HCT116 (cell line): ENCODE results near the gene ARRDC2. TPM values are rescaled to one million over a fixed set of nuclear protein-coding genes. Genes with fewer than 3 reads are reported as not detected.
A peak's percentile ranks its signal among the peaks of the same experiment; 100 is the strongest.

Experiments used
- ATAC-seq: fragments of 200-7000 bp; cut with Tn5 transposase; 2 replicates; pipeline ENCODE4 v1.9.1; 2020; ENCODE audit warnings: mild to moderate bottlenecking, moderate library complexity
- BruUV-seq: library from RNA; stranded (reverse); fragments of 400-500 nt; replicated peaks from 2 replicates; lab custom pipeline; 2021; lab: Mats Ljungman, UMichigan
- CTCF ChIA-PET: fragments of 300-600 bp; sonication (Branson Sonifier 250); formaldehyde crosslinking; loops from one replicate; lab custom pipeline; 2021; ENCODE audit warnings: antibody characterized with exemption; lab: Charles Lee
- POLR2A ChIA-PET: fragments of 300-600, 350-600 bp; sonication (Branson Sonifier 250); formaldehyde crosslinking; loops from one replicate; lab custom pipeline; 2021; ENCODE audit warnings: antibody characterized with exemption; lab: Charles Lee
- RAD21 ChIA-PET, 2 experiments: fragments of 300-600 bp; sonication (Branson Sonifier 250); formaldehyde crosslinking; loops; one replicate each; lab custom pipeline; 2023; ENCODE audit warnings: low total read pairs in 2 of 2; ENCODE audit not compliant: uncharacterized antibody in 2 of 2, unreplicated experiment in 2 of 2, low non-redundant PET in 1 of 2; lab: Charles Lee
- DNase-seq: peaks from one replicate; pipeline ENCODE4 v3.0.0-alpha.2; 2010; ENCODE audit warnings: low read depth, low spot score
- H2AFZ ChIP-seq: fragments of 200-600 bp; shearing (Covaris generic), sonication (generic); 2 replicates; pipeline ENCODE4 v1.6.1; 2017; ENCODE audit warnings: low read depth, mixed run types, mixed read lengths, antibody characterized with exemption, low read length; ENCODE audit not compliant: poor library complexity, severe bottlenecking
- H3K27ac ChIP-seq: 2 replicates; pipeline ENCODE4 v1.5.1; 2012; ENCODE audit warnings: low read depth, low read length
- H3K27me3 ChIP-seq: fragments of 200-600 bp; sonication (generic); 2 replicates; pipeline ENCODE4 v1.6.1; 2016; ENCODE audit warnings: mixed run types, low read length, mixed read lengths; ENCODE audit not compliant: insufficient read depth
- H3K36me3 ChIP-seq, 2 experiments: fragments of 200-500 bp in 1 of 2; fragments of 200-600 bp in 1 of 2; sonication (Bioruptor generic) in 1 of 2; sonication (generic) in 1 of 2; 2 replicates each; pipeline versions ENCODE4 v1.5.1 to v1.6.1; 2014 to 2016; ENCODE audit warnings: low read length in 2 of 2, inconsistent platforms in 1 of 2, mixed read lengths in 1 of 2, mixed run types in 1 of 2; ENCODE audit not compliant: insufficient read depth in 2 of 2, control insufficient read depth in 1 of 2
- H3K4me1 ChIP-seq, 2 experiments: fragments of 200-600 bp in 1 of 2; sonication (generic) in 1 of 2; 2 replicates each; pipeline versions ENCODE4 v1.5.1 to v1.6.1; 2012 to 2017; ENCODE audit warnings: low read length in 2 of 2, inconsistent platforms in 1 of 2, mild to moderate bottlenecking in 1 of 2, mixed read lengths in 1 of 2, mixed run types in 1 of 2, moderate library complexity in 1 of 2; ENCODE audit not compliant: insufficient read depth in 2 of 2, control insufficient read depth in 1 of 2
- H3K4me2 ChIP-seq: fragments of 200-600 bp; sonication (generic); 2 replicates; pipeline ENCODE4 v1.6.1; 2017; ENCODE audit warnings: mixed run types, low read length, mixed read lengths
- H3K4me3 ChIP-seq, 2 experiments: fragments of 200-600 bp in 1 of 2; sonication (generic) in 1 of 2; replicated peaks in 1 of 2; 2 replicates each; pipeline ENCODE4 v1.5.1; 2011 to 2016; ENCODE audit warnings: low read length in 2 of 2, control low read depth in 1 of 2, low read depth in 1 of 2, mild to moderate bottlenecking in 1 of 2, mixed read lengths in 1 of 2, mixed run types in 1 of 2
- H3K79me2 ChIP-seq: fragments of 200-600 bp; sonication (generic); 2 replicates; pipeline ENCODE4 v1.6.1; 2017; ENCODE audit warnings: mild to moderate bottlenecking, mixed run types, low read length, moderate library complexity, mixed read lengths; ENCODE audit not compliant: insufficient read depth
- H3K9ac ChIP-seq: fragments of 200-600 bp; sonication (generic); 2 replicates; pipeline ENCODE4 v1.6.1; 2016; ENCODE audit warnings: low read length, mixed read lengths
- H3K9me2 ChIP-seq: fragments of 200-600 bp; sonication (generic), shearing (Covaris generic); 2 replicates; pipeline ENCODE4 v1.6.1; 2017; ENCODE audit warnings: mixed run types, mild to moderate bottlenecking, moderate library complexity; ENCODE audit not compliant: insufficient read depth
- H3K9me3 ChIP-seq, 2 experiments: fragments of 200-500 bp in 1 of 2; fragments of 200-600 bp in 1 of 2; sonication (Bioruptor generic) in 1 of 2; sonication (generic) in 1 of 2; 2 replicates each; pipeline ENCODE4 v1.6.1; 2014 to 2017; ENCODE audit warnings: low read length in 2 of 2, mixed read lengths in 2 of 2, inconsistent platforms in 1 of 2, low read depth in 1 of 2, mild to moderate bottlenecking in 1 of 2, mixed run types in 1 of 2, moderate library complexity in 1 of 2; ENCODE audit not compliant: control insufficient read depth in 1 of 2, insufficient read depth in 1 of 2
- H4K20me1 ChIP-seq: fragments of 200-600 bp; sonication (generic), shearing (Covaris generic); 2 replicates; pipeline ENCODE4 v1.6.1; 2017; ENCODE audit warnings: mixed run types, mild to moderate bottlenecking, moderate library complexity; ENCODE audit not compliant: insufficient read depth
- CEBPB ChIP-seq: IDR thresholded peaks from 2 replicates; pipeline ENCODE4 v1.6.1; 2012; ENCODE audit warnings: low read depth
- ELF1 ChIP-seq: IDR thresholded peaks from 2 replicates; pipeline ENCODE4 v1.6.1; 2012; ENCODE audit warnings: low read depth, borderline replicate concordance
- EZH2 ChIP-seq: fragments of 200-600 bp; sonication (generic); IDR thresholded peaks from 2 replicates; pipeline ENCODE4 v1.6.1; 2017; ENCODE audit warnings: antibody characterized with exemption, mixed run types
- EZH2phosphoT487 ChIP-seq: fragments of 200-600 bp; IDR thresholded peaks from 2 replicates; pipeline ENCODE4 v1.6.1; 2018; ENCODE audit warnings: antibody characterized with exemption, borderline replicate concordance
- FOSL1 ChIP-seq: IDR thresholded peaks from 2 replicates; pipeline ENCODE4 v1.6.1; 2012; ENCODE audit warnings: low read depth
- JUND ChIP-seq: IDR thresholded peaks from 2 replicates; pipeline ENCODE4 v1.6.1; 2012
- RAD21 ChIP-seq: IDR thresholded peaks from 2 replicates; pipeline ENCODE4 v1.6.1; 2012; ENCODE audit warnings: low read depth, mild to moderate bottlenecking
- SIN3A ChIP-seq: IDR thresholded peaks from 2 replicates; pipeline ENCODE4 v1.6.1; 2012; ENCODE audit warnings: low read depth
- TCF7L2 ChIP-seq: IDR thresholded peaks from 2 replicates; pipeline ENCODE4 v1.7.0; 2011; ENCODE audit warnings: borderline replicate concordance, inconsistent platforms; ENCODE audit not compliant: insufficient read depth, insufficient read length; ENCODE audit errors: extremely low read depth
- ZFX ChIP-seq: fragments of 450-650 bp; IDR thresholded peaks from 2 replicates; pipeline ENCODE4 v1.6.1; 2017
- ZNF274 ChIP-seq: fragments of 200-500 bp; sonication (Bioruptor generic); IDR thresholded peaks from 2 replicates; pipeline ENCODE4 v1.6.1; 2014; ENCODE audit warnings: mild to moderate bottlenecking, low read depth, low read length, inconsistent platforms
- intact Hi-C: fragments of 100-400 bp; cut with micrococcal nuclease; formaldehyde crosslinking; loops from 2 replicates; pipeline ENCODE4 v1.10.0; 2022
- total RNA-seq: library from RNA; stranded (reverse); gene quantifications from one replicate; pipeline ENCODE4 v1.2.1, GENCODE V29; 2021; ENCODE audit not compliant: unreplicated experiment
- TF ChIP-seq, protein P1 (sequence below): IDR thresholded peaks from 2 replicates; pipeline ENCODE4 v1.6.1; 2011; ENCODE audit warnings: mild to moderate bottlenecking, low read length, moderate library complexity; ENCODE audit not compliant: insufficient replicate concordance; ENCODE audit errors: extremely low read depth
- TF ChIP-seq, protein P2 (sequence below), 3 experiments: fragments of 200-600 bp in 1 of 3; sonication (generic) in 1 of 3; IDR thresholded peaks in 2 of 3; conservative IDR thresholded peaks in 1 of 3; 2 replicates each; pipeline ENCODE4 v1.5.1; 2012 to 2017; ENCODE audit warnings: low read depth in 2 of 3, low read length in 2 of 3, antibody characterized with exemption in 1 of 3, borderline replicate concordance in 1 of 3, control low read depth in 1 of 3, mild to moderate bottlenecking in 1 of 3, mixed read lengths in 1 of 3, mixed run types in 1 of 3, moderate library complexity in 1 of 3; ENCODE audit not compliant: insufficient read depth in 1 of 3
- TF ChIP-seq, protein P3 (sequence below): IDR thresholded peaks from 2 replicates; pipeline ENCODE4 v1.6.1; 2012; ENCODE audit warnings: low read depth
- TF ChIP-seq, protein P4 (sequence below): IDR thresholded peaks from 2 replicates; pipeline ENCODE4 v1.6.1; 2012
- TF ChIP-seq, protein P5 (sequence below): IDR thresholded peaks from 2 replicates; pipeline ENCODE4 v1.6.1; 2012

ARRDC2 gene
- total RNA-seq, 1 experiment from 2014 or later, result 36.5 TPM

DNA sequence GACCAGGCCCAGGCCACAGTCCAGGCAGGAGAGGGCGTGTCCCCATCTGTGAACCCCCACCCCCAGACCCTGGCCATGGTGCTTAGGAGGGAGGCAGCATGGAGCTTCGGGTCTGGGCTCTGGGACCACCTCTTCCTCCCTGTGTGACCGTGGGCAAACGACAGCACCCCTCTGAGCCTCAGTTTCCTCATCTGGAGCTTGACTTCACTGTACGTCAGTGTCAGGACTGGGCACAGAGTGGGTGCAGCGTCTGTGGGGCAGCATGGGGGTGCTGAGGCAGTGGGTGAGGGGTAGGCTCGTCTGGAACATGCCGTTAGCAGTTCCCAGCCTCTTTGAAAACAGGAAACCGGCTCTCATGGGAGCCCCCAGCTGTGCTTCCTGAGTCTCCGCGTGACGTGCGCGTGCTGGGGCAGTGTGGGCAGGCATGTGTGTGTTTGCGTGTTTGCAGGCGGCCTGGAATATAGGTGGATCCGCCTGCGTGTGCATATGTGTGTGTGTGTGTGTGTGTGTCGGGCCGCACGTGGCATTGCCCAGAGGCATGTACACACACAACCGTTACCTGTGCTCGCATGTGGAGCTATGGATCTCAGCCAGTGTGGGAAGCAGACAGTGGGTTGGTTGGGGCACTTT, 15.8 kb downstream of the ARRDC2 start:
- H3K9me2 ChIP-seq, result no peaks in the 10 kb centered on the region
- ATAC-seq (no peak), DNase-seq (no peak)
- ChIA-PET RAD21 (no interaction called here), CTCF (no interaction called here), POLR2A (no interaction called here)
- no peaks in the 10 kb centered on the region for H3K9me3 ChIP-seq
- peaks cover 29 to 45% of the 10 kb centered on the region in 2 experiments for H3K4me1 ChIP-seq
- peak overlapping the region; percentile 89 for H3K4me2 ChIP-seq
- no peaks in the 10 kb centered on the region for H3K27me3 ChIP-seq
- peak overlapping the region; percentile 66; the same call in 1 of the 2 replicates for H3K27ac ChIP-seq
- no peaks in the 10 kb centered on the region for H4K20me1 ChIP-seq
- H3K79me2 ChIP-seq, result peaks cover 13% of the 10 kb centered on the region
- no peaks in the 10 kb centered on the region for H3K36me3 ChIP-seq
- H3K9ac ChIP-seq, result 0 out of 2 replicates have a peak overlapping the region, but pooled peaks have one; percentile 79
- intact Hi-C loops, result no loop called here
- H2AFZ ChIP-seq, result no peak overlapping the region
- BruUV-seq, result no TSS peak
- H3K4me3 ChIP-seq, result peak overlapping the region in 1 of 2 experiments; percentile 87; a peak in 1 of 4 replicates
- no peak for TF ChIP-seq JUND
- TF ChIP-seq, protein P1, sequence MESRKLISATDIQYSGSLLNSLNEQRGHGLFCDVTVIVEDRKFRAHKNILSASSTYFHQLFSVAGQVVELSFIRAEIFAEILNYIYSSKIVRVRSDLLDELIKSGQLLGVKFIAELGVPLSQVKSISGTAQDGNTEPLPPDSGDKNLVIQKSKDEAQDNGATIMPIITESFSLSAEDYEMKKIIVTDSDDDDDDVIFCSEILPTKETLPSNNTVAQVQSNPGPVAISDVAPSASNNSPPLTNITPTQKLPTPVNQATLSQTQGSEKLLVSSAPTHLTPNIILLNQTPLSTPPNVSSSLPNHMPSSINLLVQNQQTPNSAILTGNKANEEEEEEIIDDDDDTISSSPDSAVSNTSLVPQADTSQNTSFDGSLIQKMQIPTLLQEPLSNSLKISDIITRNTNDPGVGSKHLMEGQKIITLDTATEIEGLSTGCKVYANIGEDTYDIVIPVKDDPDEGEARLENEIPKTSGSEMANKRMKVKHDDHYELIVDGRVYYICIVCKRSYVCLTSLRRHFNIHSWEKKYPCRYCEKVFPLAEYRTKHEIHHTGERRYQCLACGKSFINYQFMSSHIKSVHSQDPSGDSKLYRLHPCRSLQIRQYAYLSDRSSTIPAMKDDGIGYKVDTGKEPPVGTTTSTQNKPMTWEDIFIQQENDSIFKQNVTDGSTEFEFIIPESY, result no peak
- no peak for TF ChIP-seq SIN3A
- TF ChIP-seq, protein P2, sequence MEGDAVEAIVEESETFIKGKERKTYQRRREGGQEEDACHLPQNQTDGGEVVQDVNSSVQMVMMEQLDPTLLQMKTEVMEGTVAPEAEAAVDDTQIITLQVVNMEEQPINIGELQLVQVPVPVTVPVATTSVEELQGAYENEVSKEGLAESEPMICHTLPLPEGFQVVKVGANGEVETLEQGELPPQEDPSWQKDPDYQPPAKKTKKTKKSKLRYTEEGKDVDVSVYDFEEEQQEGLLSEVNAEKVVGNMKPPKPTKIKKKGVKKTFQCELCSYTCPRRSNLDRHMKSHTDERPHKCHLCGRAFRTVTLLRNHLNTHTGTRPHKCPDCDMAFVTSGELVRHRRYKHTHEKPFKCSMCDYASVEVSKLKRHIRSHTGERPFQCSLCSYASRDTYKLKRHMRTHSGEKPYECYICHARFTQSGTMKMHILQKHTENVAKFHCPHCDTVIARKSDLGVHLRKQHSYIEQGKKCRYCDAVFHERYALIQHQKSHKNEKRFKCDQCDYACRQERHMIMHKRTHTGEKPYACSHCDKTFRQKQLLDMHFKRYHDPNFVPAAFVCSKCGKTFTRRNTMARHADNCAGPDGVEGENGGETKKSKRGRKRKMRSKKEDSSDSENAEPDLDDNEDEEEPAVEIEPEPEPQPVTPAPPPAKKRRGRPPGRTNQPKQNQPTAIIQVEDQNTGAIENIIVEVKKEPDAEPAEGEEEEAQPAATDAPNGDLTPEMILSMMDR (IDR thresholded peaks at IDR 0.05 in 2 of 3, conservative IDR thresholded peaks at IDR 0.05 in 1 of 3; ENCODE audit: borderline replicate concordance in 1 of 3, insufficient read depth in 1 of 3, low read depth in 2 of 3, low read length in 2 of 3), result no peak
- TF ChIP-seq EZH2phosphoT487, result no peak
- TF ChIP-seq EZH2, result no peak
- TF ChIP-seq ZFX, result no peak
- no peak for TF ChIP-seq CEBPB
- TF ChIP-seq, protein P3, sequence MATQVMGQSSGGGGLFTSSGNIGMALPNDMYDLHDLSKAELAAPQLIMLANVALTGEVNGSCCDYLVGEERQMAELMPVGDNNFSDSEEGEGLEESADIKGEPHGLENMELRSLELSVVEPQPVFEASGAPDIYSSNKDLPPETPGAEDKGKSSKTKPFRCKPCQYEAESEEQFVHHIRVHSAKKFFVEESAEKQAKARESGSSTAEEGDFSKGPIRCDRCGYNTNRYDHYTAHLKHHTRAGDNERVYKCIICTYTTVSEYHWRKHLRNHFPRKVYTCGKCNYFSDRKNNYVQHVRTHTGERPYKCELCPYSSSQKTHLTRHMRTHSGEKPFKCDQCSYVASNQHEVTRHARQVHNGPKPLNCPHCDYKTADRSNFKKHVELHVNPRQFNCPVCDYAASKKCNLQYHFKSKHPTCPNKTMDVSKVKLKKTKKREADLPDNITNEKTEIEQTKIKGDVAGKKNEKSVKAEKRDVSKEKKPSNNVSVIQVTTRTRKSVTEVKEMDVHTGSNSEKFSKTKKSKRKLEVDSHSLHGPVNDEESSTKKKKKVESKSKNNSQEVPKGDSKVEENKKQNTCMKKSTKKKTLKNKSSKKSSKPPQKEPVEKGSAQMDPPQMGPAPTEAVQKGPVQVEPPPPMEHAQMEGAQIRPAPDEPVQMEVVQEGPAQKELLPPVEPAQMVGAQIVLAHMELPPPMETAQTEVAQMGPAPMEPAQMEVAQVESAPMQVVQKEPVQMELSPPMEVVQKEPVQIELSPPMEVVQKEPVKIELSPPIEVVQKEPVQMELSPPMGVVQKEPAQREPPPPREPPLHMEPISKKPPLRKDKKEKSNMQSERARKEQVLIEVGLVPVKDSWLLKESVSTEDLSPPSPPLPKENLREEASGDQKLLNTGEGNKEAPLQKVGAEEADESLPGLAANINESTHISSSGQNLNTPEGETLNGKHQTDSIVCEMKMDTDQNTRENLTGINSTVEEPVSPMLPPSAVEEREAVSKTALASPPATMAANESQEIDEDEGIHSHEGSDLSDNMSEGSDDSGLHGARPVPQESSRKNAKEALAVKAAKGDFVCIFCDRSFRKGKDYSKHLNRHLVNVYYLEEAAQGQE, result no peak
- no peak for TF ChIP-seq TCF7L2
- TF ChIP-seq, protein P4, sequence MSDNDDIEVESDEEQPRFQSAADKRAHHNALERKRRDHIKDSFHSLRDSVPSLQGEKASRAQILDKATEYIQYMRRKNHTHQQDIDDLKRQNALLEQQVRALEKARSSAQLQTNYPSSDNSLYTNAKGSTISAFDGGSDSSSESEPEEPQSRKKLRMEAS, result no peak
- TF ChIP-seq RAD21, result no peak
- TF ChIP-seq ELF1, result no peak
- no peak for TF ChIP-seq FOSL1
- TF ChIP-seq ZNF274, result no peak
- TF ChIP-seq, protein P5, sequence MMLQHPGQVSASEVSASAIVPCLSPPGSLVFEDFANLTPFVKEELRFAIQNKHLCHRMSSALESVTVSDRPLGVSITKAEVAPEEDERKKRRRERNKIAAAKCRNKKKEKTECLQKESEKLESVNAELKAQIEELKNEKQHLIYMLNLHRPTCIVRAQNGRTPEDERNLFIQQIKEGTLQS, result no peak
